Inflammatory macrophage treated with lipopolysaccharide for 1 hour (primary cell): ENCODE data around the gene C20orf141.
"Not testable (repeated sequence)": the region's sequence is repeated elsewhere in the genome, so short reads cannot be mapped to it uniquely, and the experiment has no call there.

Source experiments
- DNase-seq, 2 donors: peaks; one replicate each; pipeline ENCODE4 v3.0.0-alpha.2; 2020 to 2022

The C20orf141 gene, protein sequence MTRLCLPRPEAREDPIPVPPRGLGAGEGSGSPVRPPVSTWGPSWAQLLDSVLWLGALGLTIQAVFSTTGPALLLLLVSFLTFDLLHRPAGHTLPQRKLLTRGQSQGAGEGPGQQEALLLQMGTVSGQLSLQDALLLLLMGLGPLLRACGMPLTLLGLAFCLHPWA

DNA sequence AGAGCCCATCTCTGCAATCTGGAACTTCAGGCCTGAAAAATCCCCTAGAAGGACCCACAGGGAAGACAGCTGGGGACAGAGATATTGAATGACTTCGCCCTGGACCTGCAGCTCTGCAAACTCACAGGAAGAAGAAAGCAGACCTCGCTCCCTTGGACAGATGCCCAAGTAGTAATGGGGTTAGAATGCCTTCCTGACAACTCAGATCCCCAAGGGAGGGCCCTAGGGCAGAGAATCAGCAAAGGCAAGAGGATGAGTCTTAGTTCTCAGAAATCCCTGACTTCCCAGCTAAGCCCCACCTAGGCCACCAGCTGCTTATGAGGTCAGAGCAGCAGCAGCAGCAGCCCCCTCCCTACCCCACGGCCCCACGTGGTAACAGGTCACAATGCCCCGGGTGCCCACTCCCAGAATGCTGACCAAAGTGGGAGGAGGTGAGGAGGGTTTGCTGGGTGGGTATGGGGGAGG, at the start of gene C20orf141:
Gene C20orf141 (plus strand): TSS at position 401 of the 465 bp plus-strand sequence. CDS start 198 bp downstream, outside the sequence.
- no peak for DNase-seq

DNA sequence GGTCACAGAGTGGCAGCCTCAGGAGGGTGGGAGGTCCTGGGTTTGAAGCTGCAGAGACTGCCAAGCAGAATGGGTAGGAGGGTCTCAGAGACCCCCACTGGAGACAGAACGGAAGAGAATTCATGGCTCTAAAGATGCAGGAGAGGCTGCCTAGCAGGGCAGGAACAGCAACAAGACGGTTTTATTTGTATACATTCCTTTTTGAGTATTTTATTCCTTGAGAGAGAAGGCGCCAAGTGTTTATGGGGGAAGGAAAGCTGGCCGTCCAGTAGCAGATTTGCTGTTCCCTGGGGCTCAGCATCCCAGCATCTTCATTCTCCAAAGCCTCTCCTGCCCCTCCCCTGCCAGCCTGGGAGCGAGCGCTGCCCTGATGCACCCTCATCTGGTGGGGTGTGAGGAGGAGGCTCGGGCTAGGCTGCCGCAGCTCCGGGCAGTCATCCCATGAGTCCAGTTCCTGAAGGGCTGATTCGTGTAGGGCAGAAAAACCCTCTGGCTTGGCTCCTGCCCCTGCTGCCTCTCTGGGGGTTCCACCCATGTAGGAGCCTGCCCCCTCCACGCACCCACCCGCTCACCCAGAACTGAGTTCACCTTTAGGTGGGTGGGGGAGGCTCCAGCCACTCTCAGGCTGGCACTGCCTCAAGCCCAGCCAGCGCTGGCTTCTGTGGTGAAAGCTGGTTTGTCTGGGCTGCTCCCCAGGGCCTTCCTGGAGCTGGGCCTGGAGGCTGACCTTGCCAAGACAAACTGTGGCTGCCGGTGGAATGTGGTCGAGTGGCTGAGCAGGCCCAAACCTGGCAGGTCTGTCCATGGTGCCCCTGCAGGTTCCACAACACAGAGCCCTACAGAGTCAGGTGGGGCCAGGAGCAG, 46.8 kb upstream of the C20orf141 start:
- DNase-seq, result no peak

DNA sequence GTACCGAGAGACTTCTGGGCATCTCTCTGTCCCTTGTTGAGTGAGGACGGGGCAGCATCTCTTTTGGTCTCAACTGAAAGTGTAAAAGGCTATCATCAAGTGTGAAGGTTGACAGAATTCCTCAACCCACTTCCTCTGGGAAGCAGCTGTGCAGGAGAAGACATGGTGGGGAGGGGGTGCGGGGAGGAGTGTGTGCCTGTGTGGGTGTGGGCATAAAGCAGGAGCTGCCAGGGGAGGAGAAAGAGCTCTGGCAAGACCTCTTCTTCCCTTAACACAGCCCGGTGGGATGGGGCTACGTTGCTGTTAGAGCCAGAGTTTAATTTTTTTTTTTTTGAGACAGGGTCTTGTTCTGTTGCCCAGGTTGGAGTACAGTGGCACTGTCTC, 46.2 kb upstream of the C20orf141 start:
- no peak for DNase-seq

DNA sequence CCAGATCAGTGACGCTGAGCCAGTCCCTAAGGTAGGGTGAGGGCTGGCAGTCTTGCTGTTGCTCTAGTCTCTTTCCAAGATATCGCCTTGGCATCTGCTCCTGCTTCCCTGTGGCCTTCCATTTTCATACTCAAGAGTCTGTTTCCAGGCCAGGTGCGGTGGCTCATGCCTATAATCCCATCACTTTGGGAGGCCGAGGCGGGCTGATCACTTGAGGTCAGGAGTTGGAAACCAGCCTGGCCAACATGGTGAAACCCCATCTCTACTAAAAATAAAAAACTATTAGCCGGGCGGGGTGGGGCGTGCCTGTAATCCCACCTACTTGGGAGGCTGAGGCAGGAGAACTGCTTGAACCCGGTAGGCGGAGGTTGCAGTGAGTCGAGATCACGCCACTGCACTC, 44.7 kb upstream of the C20orf141 start:
- DNase-seq, result not testable (repeated sequence)

DNA sequence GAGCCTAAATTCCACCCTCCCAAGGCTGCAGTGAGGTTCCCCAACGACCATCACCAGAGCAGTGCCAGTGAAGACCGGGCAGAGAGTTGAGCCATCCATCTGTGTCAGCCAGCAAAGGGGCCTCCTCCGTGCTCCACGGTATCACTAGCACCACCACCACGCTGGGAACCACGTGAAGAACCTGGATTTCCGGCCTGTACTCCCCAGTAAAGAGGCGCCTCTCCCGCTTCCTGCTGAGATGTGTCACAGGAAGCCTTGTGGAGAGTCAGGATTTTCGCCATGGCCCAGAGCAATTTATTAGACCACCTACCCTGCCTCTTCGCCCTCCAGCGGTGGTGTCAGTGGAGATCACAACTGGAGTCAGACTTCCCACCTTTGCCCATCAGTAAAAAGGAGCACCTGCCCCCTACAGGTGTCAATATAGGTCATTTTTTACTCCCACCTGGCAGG, 43.1 kb upstream of the C20orf141 start:
- no peak for DNase-seq

DNA sequence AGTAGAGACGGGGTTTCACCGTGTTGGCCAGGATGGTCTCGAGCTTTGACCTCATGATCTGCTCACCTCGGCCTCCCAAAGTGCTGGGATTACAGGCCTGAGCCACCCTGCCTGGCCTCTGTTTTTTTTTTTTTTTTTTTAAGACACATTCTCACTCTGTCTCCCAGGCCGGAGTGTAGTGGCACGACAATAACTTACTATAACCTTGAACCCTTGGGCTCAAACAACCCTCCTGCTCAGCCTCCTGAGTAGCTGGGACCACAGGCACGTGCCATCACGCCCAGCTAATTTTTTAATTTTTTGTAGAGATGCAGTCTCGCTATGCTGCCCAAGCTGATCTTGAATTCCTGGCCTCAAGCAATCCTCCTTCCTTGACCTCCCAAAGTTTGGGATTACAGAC, 41.0 kb upstream of the C20orf141 start:
- DNase-seq, result no peak

DNA sequence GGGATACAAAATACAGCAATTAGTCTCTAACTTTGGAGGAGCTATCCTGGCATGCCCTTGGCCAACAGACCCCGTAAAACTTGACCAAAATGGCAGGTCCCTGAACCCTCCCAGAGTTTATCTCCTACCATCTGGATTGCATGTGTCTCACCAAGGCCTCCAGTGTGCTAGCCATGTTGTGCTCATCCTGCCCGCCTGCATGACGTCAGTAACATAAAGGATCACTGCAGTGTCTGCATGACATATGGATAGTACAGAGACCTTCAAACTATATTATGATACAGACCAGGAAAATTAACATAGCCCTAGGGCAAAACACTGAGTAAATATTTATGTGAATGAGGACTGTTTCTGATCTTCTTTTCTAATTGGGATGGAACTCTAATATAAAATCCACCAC, 39.6 kb upstream of the C20orf141 start:
- DNase-seq, result no peak

DNA sequence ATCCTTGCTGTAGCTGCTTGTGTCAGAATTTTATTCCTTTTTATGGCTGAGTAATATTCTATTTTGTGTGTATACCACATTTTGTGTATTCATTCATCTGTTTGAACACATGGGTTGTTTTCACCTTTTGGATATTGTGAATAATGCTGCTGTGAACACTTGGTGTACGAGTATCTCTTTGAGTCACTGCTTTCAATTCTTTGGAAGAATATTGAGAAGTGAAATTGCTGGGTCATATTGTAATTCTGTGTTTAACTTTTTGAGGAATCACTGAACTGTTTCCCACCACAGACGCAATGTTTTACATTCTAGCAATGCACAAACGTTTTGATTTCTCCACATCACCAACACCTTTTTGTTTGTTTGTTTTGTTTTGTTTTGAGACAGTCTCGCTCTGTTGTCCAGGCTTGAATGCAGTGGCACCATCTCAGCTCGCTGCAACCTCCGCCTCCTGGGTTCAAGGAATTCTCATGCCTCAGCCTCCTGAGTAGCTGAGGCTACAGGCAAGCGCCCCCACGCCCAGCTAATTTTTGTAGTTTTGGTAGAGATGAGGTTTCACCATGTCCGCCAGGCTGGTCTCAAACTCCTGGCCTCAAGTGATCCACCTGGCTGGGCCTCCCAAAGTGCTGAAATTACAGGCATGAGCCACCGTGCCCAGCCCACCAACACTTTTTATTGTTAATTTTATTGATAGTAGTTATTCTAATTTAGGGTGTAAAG, 36.0 kb upstream of the C20orf141 start:
- no peak for DNase-seq

DNA sequence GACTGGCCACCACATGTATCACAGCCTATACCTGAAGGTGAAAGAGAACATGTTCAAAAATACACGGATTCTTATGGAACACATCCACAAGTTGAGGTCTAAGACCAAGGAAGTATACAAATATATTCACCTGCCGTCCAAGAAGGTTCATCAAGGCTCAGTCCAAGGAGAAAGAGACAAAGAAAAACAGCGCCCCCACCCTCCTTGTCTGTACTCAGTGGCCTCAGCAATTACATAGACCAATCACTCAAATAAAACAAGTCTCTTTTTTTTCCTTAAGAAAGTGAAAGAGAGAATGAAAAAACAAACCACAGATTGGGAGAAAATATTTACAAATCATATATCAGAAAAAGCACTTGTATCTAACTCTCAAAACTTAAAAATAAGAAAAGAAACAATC, 33.8 kb upstream of the C20orf141 start:
- DNase-seq, result no peak

DNA sequence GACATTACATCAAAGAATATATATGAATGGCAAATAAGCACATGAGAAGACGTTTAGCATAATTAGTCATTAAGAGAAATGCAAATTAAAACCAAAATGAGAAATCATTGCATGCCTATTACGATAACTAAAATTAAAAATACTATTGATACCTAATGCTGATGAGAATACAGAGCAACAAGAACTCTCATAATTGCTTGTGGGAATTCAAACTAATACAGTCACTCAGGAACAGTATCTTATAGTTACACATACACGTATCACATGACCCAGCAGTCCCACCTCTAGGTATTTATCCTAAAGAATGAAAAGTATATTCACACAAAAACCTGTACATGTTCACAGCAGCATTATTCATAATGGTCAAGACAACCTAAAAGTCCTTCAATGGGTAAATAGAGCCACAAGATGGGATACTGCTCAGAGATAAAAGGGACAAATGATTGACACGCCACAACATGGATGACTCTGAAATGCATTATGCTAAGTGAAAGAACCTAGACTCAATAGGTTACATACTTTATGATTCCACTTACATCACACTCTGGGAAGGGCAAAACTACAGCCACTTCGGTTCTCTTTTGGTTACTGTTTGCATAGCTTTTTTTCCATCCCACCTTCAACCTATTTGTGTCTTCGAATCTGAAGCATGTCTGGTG, 30.8 kb upstream of the C20orf141 start:
- DNase-seq, result no peak

DNA sequence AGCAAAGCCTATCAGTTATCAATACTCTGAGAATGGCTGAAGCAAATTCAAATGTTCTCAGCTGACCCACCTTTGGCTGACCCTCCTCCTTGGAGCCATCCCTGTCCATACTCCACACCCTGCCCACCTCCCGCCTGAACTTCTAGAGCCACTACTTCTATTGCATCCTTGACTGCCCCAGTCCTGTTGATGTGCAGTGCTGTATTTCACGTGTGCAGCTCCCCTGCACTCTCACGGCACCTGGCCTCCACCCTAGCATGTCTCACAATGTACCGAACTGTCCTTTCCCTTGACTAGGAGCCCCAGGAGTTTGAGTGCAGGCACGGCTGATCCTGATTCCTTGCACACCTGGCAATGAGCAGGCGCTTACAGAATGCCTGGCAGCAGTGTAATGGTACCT, 21.3 kb upstream of the C20orf141 start:
- no peak for DNase-seq

DNA sequence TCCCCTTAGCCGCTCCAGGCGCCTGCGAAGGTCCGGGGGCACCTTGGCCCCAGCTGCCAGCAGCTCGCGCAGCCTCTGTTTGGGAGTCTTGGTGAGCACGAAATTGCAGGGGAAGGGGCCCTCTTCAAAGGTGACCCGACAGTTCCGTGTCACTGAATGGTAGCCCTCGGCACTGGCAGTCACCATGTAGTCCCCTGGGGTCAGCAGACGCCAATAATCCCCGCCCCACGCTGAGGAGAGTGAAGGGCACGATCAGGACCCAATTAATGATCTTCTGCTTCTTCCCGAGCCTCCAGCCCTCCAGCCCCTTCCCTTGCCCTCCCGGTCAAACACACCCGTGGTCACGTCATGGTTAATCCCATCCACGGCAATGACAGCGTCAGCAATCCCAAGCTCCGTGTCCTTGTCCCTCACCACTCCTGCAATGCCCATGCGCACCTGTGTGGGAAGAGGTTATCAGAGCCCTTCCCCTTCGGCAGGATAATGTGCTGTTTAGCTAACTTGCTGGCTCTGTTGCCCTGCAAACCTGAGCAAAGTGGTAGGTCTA, 20.5 kb upstream of the C20orf141 start:
- DNase-seq, result no peak

DNA sequence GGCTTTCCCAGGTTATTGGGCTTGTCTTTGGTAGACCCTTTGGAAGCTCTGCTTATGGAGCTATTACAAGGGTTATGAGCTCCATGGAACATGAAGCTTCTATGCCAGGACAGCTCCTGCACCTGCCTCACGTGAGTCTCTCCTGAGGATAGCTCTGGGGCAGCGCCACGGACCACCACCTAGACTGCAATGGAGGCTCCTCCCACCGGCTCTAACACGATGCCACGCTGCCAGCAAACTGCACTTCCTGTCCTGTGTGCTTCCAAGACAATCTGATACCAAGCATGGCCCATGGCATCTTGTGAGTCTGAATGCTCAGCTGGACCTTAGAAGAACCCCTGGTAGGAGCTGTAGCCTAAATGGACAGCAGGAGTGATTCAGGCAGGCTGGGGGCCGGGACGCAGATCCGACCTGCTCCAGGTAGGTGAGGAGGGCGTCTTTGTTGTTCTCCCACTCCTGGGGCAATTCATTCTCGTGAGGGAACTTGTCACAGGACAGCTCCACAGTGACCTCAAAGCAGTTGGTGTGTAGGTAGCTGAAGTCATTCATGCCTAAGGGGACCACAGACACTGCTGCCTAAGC, 19.8 kb upstream of the C20orf141 start:
- no peak for DNase-seq

DNA sequence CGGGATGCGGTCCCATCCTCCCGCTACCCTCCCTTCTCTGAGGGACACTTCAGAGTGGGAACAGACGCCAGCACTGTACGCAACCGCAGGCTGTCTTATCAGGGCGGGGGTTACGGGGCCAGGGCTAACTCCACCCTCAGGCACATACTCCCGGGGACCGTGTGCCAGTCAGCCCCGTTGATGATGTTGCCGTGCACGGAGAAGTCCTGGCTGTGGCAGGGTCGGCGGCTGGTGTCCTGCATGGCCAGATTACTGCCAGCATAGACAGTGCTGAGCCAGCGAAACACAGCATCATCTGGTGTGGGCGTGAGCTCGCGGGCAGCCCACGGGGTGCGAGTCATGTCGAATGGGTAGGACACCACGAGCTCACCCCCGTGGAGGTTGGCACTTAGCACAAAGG, 19.3 kb upstream of the C20orf141 start:
- no peak for DNase-seq

DNA sequence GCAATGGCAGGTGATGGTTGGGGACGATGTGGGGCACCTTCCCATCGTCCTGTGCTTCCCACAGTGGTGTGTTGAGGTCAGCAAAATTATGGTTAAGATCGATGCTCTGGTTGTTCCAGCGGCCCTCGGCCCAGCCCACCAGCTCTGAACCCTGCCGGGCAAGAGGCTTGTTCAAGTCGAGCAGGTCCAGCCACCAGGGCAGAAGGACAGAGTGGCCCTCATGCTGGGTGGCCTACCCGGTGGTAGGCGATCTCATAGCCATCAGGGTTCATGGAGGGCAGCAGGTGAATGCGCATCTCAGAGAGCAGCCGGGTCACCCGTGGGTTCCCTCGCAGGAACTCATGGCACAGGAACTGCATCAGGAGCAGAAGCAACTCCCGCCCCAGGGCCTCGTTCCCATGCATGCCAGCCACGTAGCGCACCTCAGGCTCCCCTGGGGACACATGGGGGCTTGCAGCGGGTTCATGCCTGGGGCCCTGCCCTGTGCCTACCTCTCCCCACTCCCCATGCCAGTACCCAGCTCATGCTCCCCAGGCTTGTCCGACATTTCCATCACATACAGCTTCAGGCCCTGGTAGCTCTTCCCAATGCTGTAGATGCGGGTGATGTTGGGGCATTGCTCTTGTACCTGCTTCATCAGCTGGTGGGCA, 18.7 kb upstream of the C20orf141 start:
- no peak for DNase-seq

DNA sequence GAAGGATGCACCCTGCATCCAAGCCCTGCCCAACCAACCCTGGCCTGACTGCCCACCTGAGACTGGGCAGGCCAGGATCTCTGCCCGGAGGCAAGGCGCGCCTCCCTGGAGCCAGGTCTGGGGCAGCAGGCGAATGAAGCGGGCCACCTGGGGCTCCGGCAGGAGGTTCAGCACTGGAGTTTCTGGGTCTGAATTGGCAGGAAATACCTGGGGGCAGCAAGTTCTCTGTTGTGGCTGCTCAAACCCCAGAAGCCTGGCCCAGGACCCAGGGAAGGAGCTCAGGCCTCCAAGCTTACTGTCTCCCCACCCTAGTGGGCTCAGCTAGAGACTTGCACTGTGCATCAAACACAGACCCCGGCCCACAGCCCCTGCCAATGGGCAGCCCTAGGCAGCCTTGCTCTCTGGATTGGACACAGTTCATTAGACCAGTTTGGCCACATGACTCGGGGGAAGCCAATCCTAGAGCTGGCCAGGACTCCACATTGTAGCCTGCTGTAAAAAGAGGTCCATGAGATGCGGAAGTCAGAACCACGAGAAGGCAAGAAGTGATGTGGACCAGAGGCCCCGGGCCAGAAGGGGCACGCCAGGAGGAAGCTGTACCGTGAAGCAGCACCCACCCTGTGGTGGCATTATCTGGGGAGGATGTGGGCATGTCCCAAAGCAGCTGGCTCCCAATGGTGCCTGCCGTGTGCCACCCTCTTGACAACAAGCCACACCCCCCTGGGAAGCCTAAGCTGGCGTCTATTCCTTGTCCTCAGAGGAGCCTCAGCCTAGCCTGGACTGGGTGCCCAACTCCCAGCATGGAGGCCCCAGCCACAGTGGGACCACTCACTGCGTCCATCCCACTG, 17.4 kb upstream of the C20orf141 start:
- DNase-seq, result no peak

DNA sequence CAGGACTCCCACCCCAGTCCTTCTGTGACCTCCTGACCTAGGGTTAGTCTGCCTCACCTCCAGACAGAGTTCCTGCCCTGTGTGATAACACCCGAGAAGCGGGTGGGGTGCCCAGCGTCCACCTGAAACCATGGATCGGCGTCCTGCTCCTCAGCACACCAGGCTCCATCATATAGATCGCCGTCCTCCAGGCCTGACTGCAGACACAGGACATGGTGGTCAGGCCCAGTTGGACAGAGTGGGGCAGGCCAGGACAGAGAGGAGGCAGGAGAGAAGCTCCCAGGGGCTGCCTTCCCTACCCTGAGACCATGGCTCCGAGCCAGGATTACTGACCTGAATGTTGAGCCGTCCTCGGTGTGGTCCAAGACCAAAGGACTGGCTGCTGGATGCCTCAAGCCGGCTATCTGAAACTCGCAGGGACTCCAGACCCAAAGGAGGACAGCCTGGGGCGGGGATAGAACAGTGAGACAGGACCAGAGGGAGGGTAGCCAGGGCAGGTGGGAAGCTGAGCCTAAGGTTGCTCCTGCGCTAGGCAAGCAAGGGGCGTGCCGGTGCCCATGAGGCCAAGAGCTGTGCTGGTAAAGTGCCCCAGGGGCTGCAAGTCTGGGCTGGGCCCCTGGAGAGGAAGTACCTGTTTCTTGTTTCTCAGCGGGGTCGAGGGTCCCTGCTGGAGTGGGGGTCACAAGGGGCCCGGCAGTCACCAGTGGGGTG, 16.5 kb upstream of the C20orf141 start:
- DNase-seq, result no peak

DNA sequence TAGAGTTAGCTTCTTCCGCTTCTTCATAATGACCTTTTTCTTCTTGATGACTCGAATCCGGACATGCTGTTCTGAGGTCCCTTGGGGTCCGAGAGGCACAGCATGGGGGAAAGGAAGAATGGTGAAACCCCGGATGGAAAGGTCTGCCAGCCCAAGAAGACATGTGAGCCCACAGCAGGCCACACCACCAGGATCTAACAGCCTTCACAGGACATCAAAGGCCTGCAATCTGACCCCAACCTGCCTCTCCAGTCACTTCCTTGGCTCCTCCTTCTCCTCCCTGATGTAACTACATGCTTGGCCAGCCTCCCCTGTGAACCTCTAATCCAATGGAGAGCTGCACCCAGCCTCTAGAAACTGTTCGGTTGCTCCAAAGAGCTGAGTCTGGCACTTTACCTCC, 16.0 kb upstream of the C20orf141 start:
- no peak for DNase-seq

DNA sequence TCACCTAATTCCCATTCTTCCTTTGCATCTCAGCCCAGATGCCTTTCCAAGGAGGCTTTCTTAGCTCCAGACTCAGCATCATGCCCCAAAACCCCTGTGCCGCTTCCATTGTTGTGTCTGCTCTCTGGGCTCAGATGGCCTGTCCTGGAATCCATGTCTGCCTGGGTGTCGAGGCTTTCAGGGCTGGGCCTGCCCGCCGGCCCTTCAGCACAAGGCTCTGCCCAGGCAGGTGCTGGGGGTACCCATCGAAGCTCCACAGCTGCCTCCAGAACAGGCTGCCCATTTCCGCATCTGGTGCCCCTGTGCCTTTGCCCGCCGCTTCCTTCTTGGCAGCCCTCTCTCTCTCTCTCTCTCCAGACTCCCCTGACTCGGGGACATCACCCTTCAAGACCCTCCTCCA, 15.5 kb upstream of the C20orf141 start:
- no peak for DNase-seq
